Activated T-helper 17 cell treated with anti-CD3 and anti-CD28 coated beads, Interleukin-2, amount 50 U/mL, for 72 hours (primary cell): ENCODE data around the gene CYP27C1. TPM values are rescaled to one million over a fixed set of nuclear protein-coding genes. Genes with fewer than 3 reads are reported as not detected.
A peak's percentile ranks its signal among the peaks of the same experiment; 100 is the strongest.
"Not testable (repeated sequence)": the region's sequence is repeated elsewhere in the genome, so short reads cannot be mapped to it uniquely, and the experiment has no call there.

ENCODE experiments used
- ATAC-seq: fragments of 150-1000 bp; cut with Tn5 transposase; replicated peaks from 2 replicates; pipeline ENCODE4 v1.10.0; 2021; ENCODE audit warnings: mild to moderate bottlenecking, moderate library complexity
- H3K27ac Mint-ChIP-seq: one replicate; pipeline ENCODE4 v1.8.0; 2022; ENCODE audit warnings: mixed read lengths
- H3K27me3 Mint-ChIP-seq: one replicate; pipeline ENCODE4 v1.8.0; 2022; ENCODE audit warnings: mixed read lengths
- H3K36me3 Mint-ChIP-seq: one replicate; pipeline ENCODE4 v1.8.0; 2022; ENCODE audit warnings: low read depth, mild to moderate bottlenecking, mixed read lengths
- H3K4me1 Mint-ChIP-seq: one replicate; pipeline ENCODE4 v1.8.0; 2022; ENCODE audit warnings: mixed read lengths
- H3K4me3 Mint-ChIP-seq: one replicate; pipeline ENCODE4 v1.8.0; 2022; ENCODE audit warnings: mild to moderate bottlenecking, mixed read lengths
- H3K9me3 Mint-ChIP-seq: one replicate; pipeline ENCODE4 v1.8.0; 2022; ENCODE audit warnings: mixed read lengths
- total RNA-seq, 2 donors: library from RNA; stranded (reverse); gene quantifications; one replicate each; pipeline ENCODE4 v1.2.3, GENCODE V29; 2022

The CYP27C1 gene
- total RNA-seq, 2 donors from 2014 or later, result not detected

DNA sequence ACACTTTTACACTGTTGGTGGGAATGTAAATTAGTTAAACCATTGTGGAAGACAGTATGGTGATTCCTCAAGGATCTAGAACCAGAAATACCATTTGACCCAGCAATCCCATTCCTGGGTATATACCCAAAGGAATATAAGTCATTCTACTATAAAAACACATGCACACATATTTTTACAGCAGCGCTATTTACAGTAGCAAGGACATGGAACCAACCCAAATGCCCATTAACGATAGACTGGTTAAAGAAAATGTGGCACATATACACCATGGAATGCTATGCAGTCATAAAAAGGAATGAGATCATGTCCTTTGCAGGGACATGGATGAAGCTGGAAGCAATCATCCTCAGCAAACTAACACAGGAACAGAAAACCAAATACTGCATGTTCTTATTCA lies 5.9 kb downstream of the CYP27C1 start:
- not testable (repeated sequence) for H3K36me3 Mint-ChIP-seq, ATAC-seq, H3K4me3 Mint-ChIP-seq, H3K9me3 Mint-ChIP-seq, H3K27ac Mint-ChIP-seq, H3K4me1 Mint-ChIP-seq
- peaks cover 55% of the 10 kb centered on the region for H3K27me3 Mint-ChIP-seq

DNA sequence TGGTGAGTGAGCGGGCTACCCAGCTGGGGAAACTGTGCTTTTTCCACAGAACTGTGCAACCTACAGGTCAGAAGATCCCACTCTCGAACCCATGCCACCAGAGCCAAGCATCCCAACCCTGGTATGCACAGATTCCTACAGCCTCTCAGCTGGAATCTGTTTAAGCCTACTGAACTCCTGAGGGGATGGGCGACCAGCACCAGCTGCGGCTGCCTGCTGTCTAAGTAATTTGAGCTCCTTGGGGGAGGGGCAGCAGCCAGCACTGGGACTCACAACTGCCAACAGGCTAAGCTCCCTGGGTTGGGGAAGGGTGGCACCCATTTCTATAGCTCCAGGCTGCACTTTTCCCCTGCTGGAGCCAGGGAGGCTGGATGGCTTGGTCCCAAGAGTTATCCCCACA lies 11.8 kb downstream of the CYP27C1 start:
- no peaks in the 10 kb centered on the region for H3K4me1 Mint-ChIP-seq
- H3K9me3 Mint-ChIP-seq, result no peaks in the 10 kb centered on the region
- peaks cover 40% of the 10 kb centered on the region for H3K27me3 Mint-ChIP-seq
- no peak overlapping the region for H3K4me3 Mint-ChIP-seq
- ATAC-seq, result no peak
- no peak overlapping the region for H3K27ac Mint-ChIP-seq
- H3K36me3 Mint-ChIP-seq, result no peaks in the 10 kb centered on the region

DNA sequence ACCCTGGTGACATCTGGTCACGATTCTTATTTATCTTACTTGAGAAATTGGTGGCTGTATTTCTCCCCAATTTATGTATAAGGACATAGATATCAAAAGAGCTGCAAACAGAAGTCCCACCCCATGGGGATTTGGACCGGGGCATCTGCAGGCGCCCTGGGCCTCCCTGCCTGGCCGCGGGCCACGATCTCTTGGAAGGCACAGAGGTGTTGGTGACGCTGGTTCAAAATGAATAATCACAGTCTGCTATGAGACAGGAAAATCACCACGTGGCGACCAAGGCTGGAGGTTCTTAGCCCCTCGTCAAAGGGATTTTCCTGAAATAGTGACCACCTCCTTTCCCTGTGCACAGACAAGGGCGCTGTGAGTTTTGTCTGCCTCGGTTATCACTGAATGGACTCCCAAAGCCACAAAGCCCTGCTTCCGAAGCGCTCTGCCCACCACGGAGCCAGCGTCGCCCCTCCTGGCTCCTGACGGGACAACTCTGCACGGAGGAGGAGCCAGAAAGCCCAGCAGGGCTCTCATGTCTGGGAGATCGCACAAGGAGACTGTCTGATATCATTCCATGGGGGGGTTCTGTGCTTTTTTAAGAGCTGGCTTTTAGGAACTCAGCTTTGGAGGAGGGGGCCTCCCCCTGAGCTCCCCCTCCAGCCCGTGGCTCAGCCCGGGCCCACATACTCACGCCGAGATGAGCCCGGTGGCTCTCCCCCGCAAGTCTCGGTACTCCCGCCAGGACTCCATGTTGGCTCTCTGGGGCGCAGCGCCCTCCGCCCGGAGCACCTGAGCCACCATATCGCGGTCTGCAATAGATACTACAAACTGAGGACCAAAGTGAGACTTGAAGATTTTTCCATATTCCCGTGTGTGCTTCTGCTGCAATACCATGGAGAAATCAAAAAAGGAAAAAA lies 14.6 kb downstream of the CYP27C1 start:
- Mint-ChIP-seq H3K27ac (no peak overlapping the region), H3K27me3 (peaks cover 28% of the 10 kb centered on the region), H3K4me3 (no peak overlapping the region), H3K4me1 (no peaks in the 10 kb centered on the region), H3K9me3 (no peaks in the 10 kb centered on the region), H3K36me3 (no peaks in the 10 kb centered on the region)
- no peak for ATAC-seq

DNA sequence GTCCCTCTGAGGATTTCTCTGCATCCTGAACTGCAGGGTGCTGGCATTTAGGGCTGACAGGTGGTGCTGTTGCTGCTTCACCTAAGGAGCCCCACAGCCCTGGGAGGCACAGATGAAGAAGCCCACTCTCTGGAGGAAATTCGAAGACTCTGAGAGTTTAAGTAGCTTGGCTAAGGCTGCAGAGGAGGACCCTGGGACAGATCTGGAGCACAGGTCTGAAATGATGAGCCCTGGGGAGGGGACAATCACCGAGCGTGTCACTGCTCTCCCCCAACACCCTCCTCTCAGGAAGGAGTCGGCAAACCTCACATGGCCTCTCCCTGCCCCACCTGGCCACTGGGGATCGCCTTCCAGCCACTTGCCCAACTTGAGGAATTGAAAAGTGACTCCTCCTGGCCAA lies 18.6 kb downstream of the CYP27C1 start:
- H3K27me3 Mint-ChIP-seq, result peaks cover 5% of the 10 kb centered on the region
- H3K9me3 Mint-ChIP-seq, result no peaks in the 10 kb centered on the region
- no peak for ATAC-seq
- no peaks in the 10 kb centered on the region for H3K4me1 Mint-ChIP-seq
- no peak overlapping the region for H3K4me3 Mint-ChIP-seq
- H3K36me3 Mint-ChIP-seq, result no peaks in the 10 kb centered on the region
- no peak overlapping the region for H3K27ac Mint-ChIP-seq

DNA sequence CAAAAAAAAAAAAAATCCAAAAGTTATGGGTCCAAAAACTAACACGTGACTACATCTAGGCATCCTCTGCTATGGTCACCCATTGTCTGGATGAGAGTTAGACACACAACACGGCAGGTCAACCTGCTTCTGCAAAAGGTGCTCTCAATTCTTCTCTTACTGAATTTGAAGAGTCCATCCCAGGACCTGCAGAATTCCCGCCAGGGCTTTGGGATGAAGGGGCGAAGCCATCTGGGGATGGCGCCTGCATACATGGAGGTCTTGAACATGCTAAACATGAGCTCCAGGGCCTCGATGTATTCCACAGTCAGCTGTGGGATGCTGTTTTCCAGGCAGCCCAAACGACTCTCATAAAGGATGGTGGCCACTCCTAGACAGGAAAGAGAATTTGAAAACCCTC lies 19.1 kb downstream of the CYP27C1 start:
- no peaks in the 10 kb centered on the region for H3K36me3 Mint-ChIP-seq
- H3K27me3 Mint-ChIP-seq, result peaks cover 2% of the 10 kb centered on the region
- H3K4me1 Mint-ChIP-seq, result no peaks in the 10 kb centered on the region
- no peaks in the 10 kb centered on the region for H3K9me3 Mint-ChIP-seq
- H3K27ac Mint-ChIP-seq, result no peak overlapping the region
- no peak overlapping the region for H3K4me3 Mint-ChIP-seq
- no peak for ATAC-seq

DNA sequence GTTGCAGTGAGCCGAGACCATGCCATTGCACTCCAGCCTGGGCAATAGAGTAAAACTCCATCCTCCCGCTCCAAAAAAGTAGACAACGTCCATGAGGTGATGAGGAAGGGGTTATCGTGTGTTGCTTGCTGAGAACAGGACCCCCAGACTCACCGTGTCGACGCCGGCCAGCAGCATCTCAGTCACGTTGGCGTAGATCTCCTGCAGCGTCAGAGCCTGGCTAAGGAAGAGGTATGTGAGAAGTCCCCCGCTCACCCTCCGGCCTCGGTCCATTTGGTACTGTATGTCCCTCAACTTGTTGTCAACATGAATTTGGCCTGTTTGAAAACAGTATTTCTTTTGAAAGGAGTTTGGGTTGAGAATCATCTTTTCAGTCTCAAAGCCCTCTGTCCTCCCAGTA lies 20.9 kb downstream of the CYP27C1 start:
- no peak for ATAC-seq
- Mint-ChIP-seq H3K36me3 (no peaks in the 10 kb centered on the region), H3K4me1 (no peaks in the 10 kb centered on the region), H3K27ac (no peak overlapping the region), H3K9me3 (no peaks in the 10 kb centered on the region), H3K27me3 (no peaks in the 10 kb centered on the region), H3K4me3 (no peak overlapping the region)

DNA sequence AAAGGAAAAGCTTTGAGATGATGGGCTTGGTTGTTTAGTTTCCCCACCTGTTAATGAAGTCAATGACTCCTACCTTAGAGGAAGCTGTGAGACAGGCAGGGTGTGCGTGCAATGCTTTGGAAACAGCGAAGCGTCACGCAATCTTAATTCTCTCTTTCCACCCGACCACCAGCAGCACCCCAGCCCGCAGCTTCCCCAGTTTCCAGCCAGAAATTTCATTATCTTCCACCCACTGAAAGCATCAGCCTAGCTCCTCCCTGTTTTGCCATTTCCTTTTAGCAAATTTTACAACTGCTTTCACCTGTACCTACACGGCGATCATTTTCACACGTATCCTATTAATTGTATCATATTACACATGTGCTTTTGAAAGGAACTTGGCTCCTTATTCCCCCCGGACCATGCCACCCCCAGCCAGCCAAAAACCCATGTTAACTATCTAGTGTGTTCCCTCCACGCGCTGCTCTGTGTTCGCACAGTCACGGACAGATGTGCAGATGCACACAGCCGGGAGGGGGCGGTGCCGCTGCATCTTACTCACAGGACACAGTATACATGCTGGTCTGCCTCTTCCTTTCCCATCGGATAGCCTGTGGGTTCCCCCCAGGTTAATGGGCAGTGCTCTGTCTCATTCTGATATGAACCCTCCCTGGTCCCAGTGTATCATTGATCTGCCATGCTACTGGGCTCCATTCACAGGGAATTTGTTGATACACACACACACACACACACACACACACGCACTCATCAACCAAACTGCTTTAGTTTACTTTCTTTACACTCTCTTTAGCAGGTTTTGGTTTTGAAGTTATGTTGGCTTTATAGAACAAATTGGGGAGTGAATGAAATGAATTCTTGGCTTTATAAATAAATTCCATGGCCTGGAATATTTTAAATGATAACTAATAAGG lies 22.4 kb downstream of the CYP27C1 start:
- H3K9me3 Mint-ChIP-seq, result no peaks in the 10 kb centered on the region
- H3K36me3 Mint-ChIP-seq, result no peaks in the 10 kb centered on the region
- peak overlapping the region; percentile 6 for H3K27ac Mint-ChIP-seq
- peak overlapping the region; percentile 74 for H3K4me3 Mint-ChIP-seq
- H3K4me1 Mint-ChIP-seq, result no peaks in the 10 kb centered on the region
- H3K27me3 Mint-ChIP-seq, result no peaks in the 10 kb centered on the region
- ATAC-seq, result peak; percentile 96

DNA sequence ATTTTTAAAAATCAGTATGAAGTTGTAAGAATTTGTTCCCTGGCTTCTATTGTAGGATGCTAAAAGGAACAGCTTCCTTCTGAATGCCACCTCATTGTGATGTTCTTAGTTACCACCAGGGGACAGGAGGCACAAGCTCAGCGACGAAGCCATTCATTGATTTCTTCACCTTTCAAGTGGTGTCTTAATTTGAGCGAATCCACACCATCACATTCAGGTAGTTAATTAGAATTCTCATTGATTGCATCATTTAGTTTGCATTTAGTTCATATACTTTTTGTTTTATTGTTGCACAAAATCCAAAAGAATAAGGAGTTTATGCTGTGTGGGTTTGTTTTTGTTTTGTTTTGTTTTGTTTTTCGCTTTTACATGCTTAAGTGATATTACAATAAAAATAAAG lies 23.1 kb downstream of the CYP27C1 start:
- Mint-ChIP-seq H3K27ac (no peak overlapping the region), H3K4me3 (peak overlapping the region; percentile 74)
- ATAC-seq, result peak; percentile 42

DNA sequence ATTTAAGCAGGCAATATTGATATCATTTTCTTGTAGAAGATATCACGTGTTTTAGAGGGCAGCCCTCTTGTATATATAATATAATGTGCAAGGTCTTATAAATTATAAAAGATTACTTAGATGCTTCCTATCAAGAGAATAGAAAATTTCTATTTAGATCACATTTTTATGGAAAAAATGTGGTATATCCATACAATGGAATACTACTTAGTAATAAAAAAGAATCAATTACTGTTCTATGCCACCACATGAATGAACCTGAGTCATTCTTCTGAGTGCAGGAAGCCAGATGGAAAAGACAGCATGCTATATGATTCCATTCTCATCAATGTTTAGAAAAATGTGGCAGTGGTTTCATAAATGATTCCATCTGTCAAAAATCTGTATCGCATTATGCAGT lies 23.6 kb downstream of the CYP27C1 start:
- H3K4me3 Mint-ChIP-seq, result no peak overlapping the region
- H3K27ac Mint-ChIP-seq, result no peak overlapping the region
- no peaks in the 10 kb centered on the region for H3K36me3 Mint-ChIP-seq
- H3K27me3 Mint-ChIP-seq, result no peaks in the 10 kb centered on the region
- H3K9me3 Mint-ChIP-seq, result no peaks in the 10 kb centered on the region
- ATAC-seq, result no peak
- H3K4me1 Mint-ChIP-seq, result no peaks in the 10 kb centered on the region

More for the DNA sequence above, 23.1 kb downstream of the CYP27C1 start:
- H3K36me3 Mint-ChIP-seq, result no peaks in the 10 kb centered on the region
- no peaks in the 10 kb centered on the region for H3K4me1 Mint-ChIP-seq
- no peaks in the 10 kb centered on the region for H3K9me3 Mint-ChIP-seq
- no peaks in the 10 kb centered on the region for H3K27me3 Mint-ChIP-seq

DNA sequence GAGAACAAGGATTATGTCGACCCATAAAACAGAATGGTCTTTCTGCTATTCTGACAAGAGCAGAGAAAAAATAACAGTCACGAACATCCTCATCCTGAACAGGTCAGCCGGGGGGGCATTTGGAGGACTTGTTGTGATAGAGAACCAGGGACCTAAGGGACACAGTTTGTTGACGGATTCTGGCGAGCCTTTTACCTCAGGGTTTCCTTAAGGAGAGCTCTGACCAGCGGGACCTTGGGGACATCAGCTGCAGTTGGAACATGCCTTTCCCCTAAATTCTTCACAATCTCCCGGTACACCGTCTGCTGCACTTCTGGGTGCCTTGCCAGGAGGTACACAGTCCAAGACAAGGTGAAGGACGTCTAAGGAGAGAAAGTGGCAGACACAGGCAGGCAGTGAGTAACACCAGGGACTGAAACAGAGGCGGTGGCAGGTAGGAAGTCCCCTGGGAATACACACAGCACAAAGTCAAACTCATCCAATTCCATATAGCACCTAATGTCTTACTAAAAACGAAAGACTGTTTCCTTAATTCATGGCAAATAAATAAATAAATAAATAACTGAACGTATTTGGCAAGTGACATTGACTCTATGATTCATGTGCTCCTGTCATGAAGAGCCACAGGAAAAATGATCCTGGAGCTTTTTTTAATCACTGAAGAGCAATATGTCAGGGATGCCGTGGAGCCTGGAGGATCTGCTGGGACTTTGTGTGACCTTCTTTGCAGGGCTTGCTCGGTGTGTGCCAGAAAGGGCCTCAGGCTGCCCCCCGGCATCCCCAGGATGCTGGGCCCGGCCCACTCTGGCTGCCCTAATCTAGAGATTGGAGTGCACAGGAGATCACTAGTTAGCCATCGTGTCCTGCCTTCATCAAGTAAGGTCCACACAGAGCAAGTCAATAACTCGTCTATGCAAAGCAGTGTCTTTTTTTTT lies 24.7 kb downstream of the CYP27C1 start:
- Mint-ChIP-seq H3K9me3 (no peaks in the 10 kb centered on the region), H3K27ac (no peak overlapping the region), H3K27me3 (no peaks in the 10 kb centered on the region), H3K4me3 (no peak overlapping the region), H3K4me1 (no peaks in the 10 kb centered on the region), H3K36me3 (no peaks in the 10 kb centered on the region)
- ATAC-seq, result no peak

DNA sequence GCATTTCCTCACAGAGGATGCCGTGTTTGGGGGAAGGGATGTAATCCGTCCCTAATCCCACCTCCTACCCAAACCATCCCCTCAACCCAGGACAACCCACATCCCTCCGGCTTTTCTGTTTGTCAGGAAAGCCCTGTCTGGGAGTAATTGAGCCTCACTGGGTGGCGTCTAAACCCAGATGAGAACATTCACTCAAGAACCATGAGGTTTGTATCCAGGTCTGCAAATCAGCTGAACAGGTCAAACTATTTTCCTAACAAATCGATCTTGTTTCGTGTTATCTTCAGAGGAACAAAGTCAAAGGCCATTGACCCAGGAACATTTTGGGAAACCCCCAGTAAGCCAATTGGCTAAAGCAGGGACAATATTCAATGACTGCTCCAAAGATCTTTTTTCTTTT lies 25.7 kb downstream of the CYP27C1 start:
- Mint-ChIP-seq H3K4me3 (no peak overlapping the region), H3K4me1 (no peaks in the 10 kb centered on the region), H3K27me3 (no peaks in the 10 kb centered on the region), H3K27ac (no peak overlapping the region), H3K9me3 (no peaks in the 10 kb centered on the region), H3K36me3 (no peaks in the 10 kb centered on the region)
- no peak for ATAC-seq

DNA sequence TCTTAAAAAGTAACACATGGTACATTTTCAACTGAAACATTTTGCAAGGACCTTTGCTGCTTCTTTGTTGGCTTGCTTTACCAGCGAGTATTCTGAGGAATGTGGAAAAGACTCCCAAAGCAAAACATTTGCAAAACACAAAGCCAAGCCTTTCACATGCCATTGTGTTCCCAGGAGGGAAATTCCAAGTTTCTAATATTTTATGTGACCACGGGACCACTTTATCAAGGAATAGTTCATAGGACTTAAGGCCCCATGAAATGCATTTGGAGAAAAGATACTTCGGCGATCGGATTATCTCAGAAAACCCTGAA lies 26.2 kb downstream of the CYP27C1 start:
- H3K27ac Mint-ChIP-seq, result no peak overlapping the region
- no peaks in the 10 kb centered on the region for H3K4me1 Mint-ChIP-seq
- ATAC-seq, result no peak
- H3K27me3 Mint-ChIP-seq, result no peaks in the 10 kb centered on the region
- no peak overlapping the region for H3K4me3 Mint-ChIP-seq
- H3K9me3 Mint-ChIP-seq, result no peaks in the 10 kb centered on the region
- H3K36me3 Mint-ChIP-seq, result no peaks in the 10 kb centered on the region

DNA sequence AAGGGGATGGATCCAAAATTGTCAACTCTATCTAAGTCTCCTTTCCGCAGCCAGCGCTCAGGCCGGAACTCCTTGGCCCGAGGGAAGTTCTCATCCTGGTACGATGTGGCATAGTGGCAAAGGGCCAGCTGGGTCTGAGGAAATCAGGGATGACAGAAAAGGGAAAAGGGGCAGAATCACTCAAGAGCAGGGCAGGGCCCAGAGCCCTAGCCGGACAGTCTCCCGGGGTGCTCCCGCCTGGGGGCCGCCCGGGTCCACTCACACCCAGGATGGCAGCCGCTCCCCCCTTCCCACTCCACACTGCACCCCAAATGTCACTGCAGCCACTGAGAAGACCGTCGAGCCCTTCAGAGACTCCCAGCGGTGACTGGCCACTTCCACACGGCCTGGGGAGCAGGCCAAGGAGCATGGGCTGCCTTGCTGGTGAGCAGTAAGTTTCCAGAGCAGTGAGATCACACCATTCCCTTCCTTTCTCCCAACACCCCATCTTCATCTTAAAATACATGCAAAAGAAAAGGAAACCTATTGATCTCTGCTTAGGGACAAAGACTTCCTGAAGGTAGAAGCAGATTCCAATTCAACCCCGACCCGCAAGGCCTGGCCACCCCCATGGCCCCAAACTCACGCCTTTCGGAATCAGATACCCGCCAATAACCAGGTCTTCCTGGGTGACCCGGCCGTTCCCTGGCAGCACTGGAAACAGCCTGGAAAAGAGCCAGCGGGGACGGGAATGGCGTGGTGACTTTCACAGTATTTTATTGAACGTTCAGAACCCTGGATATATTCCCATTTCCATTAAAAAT lies 26.7 kb downstream of the CYP27C1 start:
- Mint-ChIP-seq H3K27ac (no peak overlapping the region), H3K4me3 (no peak overlapping the region), H3K4me1 (no peaks in the 10 kb centered on the region), H3K36me3 (no peaks in the 10 kb centered on the region), H3K27me3 (peaks cover 1% of the 10 kb centered on the region), H3K9me3 (no peaks in the 10 kb centered on the region)
- ATAC-seq, result no peak
